ENCODE data around the gene KRT13. TPM values are rescaled to one million over a fixed set of nuclear protein-coding genes. Genes with fewer than 3 reads are reported as not detected.

Gene KRT13
- total RNA-seq, 4 donors from 2014 or later, result 20.7 to 1,501 (median 80.1) TPM

- 13 to 35% methylated on average over 1 to 3 of the region's 6 CpGs for WGBS, 2 donors (ENCODE audit: low coverage in 1 of 2)
- H3K36me3 ChIP-seq, result no peaks in the 10 kb centered on the region
- peaks cover 0 to 30% (median 3%) of the 10 kb centered on the region in 3 donors for H3K4me1 ChIP-seq
- ATAC-seq, result peak; percentile 89
- TF ChIP-seq EP300 (IDR thresholded peaks at IDR 0.05) (no peak), POLR2A (IDR thresholded peaks at IDR 0.05) (no peak), POLR2AphosphoS5 (IDR thresholded peaks at IDR 0.05) (peak; percentile 85), CTCF (IDR thresholded peaks at IDR 0.05) (no peak)
- H3K4me3 ChIP-seq, result no peak overlapping the region
- H3K9me3 ChIP-seq, result peaks cover 0 to 14% (median 0%) of the 10 kb centered on the region in 3 donors
- no peaks in the 10 kb centered on the region for H3K27me3 ChIP-seq
- peak overlapping the region in 2 of 4 donors; percentile 23 to 40 for H3K27ac ChIP-seq
Observed at GRCh38 chr17:41464682-41465081, 40.7 kb downstream of the KRT13 start.

- TF ChIP-seq EP300 (IDR thresholded peaks at IDR 0.05), result no peak
- no peak for TF ChIP-seq CTCF (IDR thresholded peaks at IDR 0.05)
- no peak for TF ChIP-seq POLR2A (IDR thresholded peaks at IDR 0.05)
- no peak for TF ChIP-seq POLR2AphosphoS5 (IDR thresholded peaks at IDR 0.05)
- WGBS, 2 donors (ENCODE audit: low coverage in 1 of 2), result 70% methylated on average over 3 of the region's 11 CpGs; no CpG with 5 or more reads in 1 of the 2 donors
- H3K27ac ChIP-seq, result peak overlapping the region in 2 of 4 donors; percentile 23 to 40
Observed at GRCh38 chr17:41464173-41464572, 41.2 kb downstream of the KRT13 start.

GRCh38 chr17:41463746-41464145 lies 41.7 kb downstream of the KRT13 start:
- peaks cover 0 to 14% (median 0%) of the 10 kb centered on the region in 3 donors for H3K9me3 ChIP-seq
- H3K27ac ChIP-seq, result no peak overlapping the region
- WGBS, 2 donors (ENCODE audit: low coverage in 1 of 2), result 95% methylated on average over 5 of the region's 8 CpGs; no CpG with 5 or more reads in 1 of the 2 donors
- no peaks in the 10 kb centered on the region for H3K27me3 ChIP-seq
- peaks cover 0 to 30% (median 3%) of the 10 kb centered on the region in 3 donors for H3K4me1 ChIP-seq
- H3K36me3 ChIP-seq, result no peaks in the 10 kb centered on the region
- no peak for ATAC-seq
- H3K4me3 ChIP-seq, result no peak overlapping the region
- TF ChIP-seq CTCF (IDR thresholded peaks at IDR 0.05) (no peak), POLR2A (IDR thresholded peaks at IDR 0.05) (no peak), POLR2AphosphoS5 (IDR thresholded peaks at IDR 0.05) (no peak), EP300 (IDR thresholded peaks at IDR 0.05) (no peak)

More at GRCh38 chr17:41464173-41464572, 41.2 kb downstream of the KRT13 start:
- Histone ChIP-seq H3K4me1 (peaks cover 0 to 30% (median 3%) of the 10 kb centered on the region in 3 donors), H3K36me3 (no peaks in the 10 kb centered on the region), H3K9me3 (peaks cover 0 to 14% (median 0%) of the 10 kb centered on the region in 3 donors), H3K4me3 (no peak overlapping the region), H3K27me3 (no peaks in the 10 kb centered on the region)
- no peak for ATAC-seq

GRCh38 chr17:41462705-41463104 lies 42.7 kb downstream of the KRT13 start:
- TF ChIP-seq EP300 (IDR thresholded peaks at IDR 0.05), result no peak
- no peak for TF ChIP-seq CTCF (IDR thresholded peaks at IDR 0.05)
- no peak for TF ChIP-seq POLR2AphosphoS5 (IDR thresholded peaks at IDR 0.05)
- TF ChIP-seq POLR2A (IDR thresholded peaks at IDR 0.05), result no peak
- no peaks in the 10 kb centered on the region for H3K27me3 ChIP-seq
- no peaks in the 10 kb centered on the region for H3K36me3 ChIP-seq
- ATAC-seq, result no peak
- no peak overlapping the region for H3K27ac ChIP-seq
- no peak overlapping the region for H3K4me3 ChIP-seq
- peaks cover 0 to 40% (median 3%) of the 10 kb centered on the region in 3 donors for H3K4me1 ChIP-seq
- H3K9me3 ChIP-seq, result peaks cover 0 to 3% (median 0%) of the 10 kb centered on the region in 3 donors
- 79% methylated on average over 7 of the region's 15 CpGs; no CpG with 5 or more reads in 1 of the 2 donors for WGBS, 2 donors (ENCODE audit: low coverage in 1 of 2)

GRCh38 chr17:41457676-41458075 lies 47.7 kb downstream of the KRT13 start:
- ATAC-seq, result no peak
- TF ChIP-seq POLR2A (IDR thresholded peaks at IDR 0.05) (no peak), EP300 (IDR thresholded peaks at IDR 0.05) (no peak), POLR2AphosphoS5 (IDR thresholded peaks at IDR 0.05) (no peak), CTCF (IDR thresholded peaks at IDR 0.05) (no peak)
- 0 to 56% methylated on average over 1 to 2 of the region's 4 CpGs for WGBS, 2 donors (ENCODE audit: low coverage in 1 of 2)

More at GRCh38 chr17:41457676-41458075, 47.7 kb downstream of the KRT13 start:
- Histone ChIP-seq H3K4me3 (no peak overlapping the region), H3K27ac (no peak overlapping the region), H3K9me3 (no peaks in the 10 kb centered on the region), H3K27me3 (no peaks in the 10 kb centered on the region), H3K4me1 (peaks cover 0 to 26% (median 0%) of the 10 kb centered on the region in 3 donors), H3K36me3 (no peaks in the 10 kb centered on the region)

Data from gastroesophageal sphincter (tissue), 4 donors.